UCSD-AML1 (cell line): ENCODE data around the gene CNTNAP2.

Experiments used
- DNase-seq: peaks from one replicate; lab custom pipeline; 2025; ENCODE audit not compliant: unreplicated experiment; lab: John Stamatoyannopoulos, UW

The CNTNAP2 gene

GRCh38 chr7:146414373-146414772 is 297.8 kb downstream of the CNTNAP2 start:
- no peak for DNase-seq

DNA sequence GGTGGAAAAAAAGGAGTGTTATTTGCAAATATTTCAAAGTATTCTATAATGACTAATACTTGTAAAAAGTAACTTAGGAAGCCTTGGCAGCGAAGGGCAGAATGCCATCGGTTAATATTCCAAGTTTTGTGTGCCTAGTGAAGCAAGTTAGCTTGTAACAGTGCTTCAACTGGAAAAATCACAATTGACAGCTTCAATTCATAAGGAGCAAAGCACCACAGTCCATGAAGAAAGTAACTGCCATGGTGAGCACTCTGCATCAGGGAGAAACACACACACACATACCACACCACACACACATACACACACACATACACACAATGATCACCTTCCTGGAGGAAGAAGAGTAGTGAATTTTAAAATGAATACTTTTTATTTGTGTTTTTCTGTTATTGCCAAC is 298.3 kb downstream of the CNTNAP2 start:
- no peak for DNase-seq

GRCh38 chr7:146417176-146417575 is 300.6 kb downstream of the CNTNAP2 start:
- DNase-seq: no peak

GRCh38 chr7:146423446-146423845 is 306.8 kb downstream of the CNTNAP2 start:
- no peak for DNase-seq

DNA sequence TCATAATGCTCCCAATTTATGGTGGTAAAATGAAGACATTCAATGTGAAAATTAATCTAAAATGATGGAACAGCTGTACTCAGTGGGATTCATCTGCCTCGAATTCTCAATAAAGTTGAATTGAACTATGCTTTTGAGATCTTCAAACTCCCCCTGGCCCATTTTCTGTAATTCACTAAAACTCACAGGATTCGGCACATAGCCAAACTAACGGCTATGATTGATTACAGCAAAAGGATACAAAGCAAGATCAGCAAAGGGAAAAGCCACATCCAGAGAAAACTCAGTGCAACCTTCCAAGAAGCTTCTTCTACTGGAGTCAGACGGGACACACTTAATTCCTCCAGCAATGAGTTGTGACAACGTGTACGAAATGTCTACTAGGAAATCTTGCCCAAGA is 307.5 kb downstream of the CNTNAP2 start:
- DNase-seq: no peak

- no peak for DNase-seq
Observed at GRCh38 chr7:146433501-146433900, 316.9 kb downstream of the CNTNAP2 start.

DNA sequence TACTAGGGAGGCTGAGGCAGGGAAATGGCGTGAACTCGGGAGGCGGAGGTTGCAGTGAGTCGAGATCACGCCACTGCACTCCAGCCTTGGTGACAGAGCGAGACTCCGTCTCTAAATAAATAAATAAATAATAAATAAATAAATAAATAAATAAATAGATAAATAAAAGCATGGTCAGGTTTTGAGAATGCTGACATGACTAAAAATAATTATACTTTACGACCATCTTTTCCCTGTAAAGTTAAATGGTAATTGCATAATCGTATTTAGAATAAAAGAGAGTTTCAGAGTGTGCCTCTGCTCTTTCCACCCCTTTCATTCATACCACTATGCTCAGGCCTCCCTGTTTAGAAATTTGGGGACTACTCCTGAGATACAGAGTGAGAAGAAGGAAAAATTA is 326.5 kb downstream of the CNTNAP2 start:
- DNase-seq: no peak

DNA sequence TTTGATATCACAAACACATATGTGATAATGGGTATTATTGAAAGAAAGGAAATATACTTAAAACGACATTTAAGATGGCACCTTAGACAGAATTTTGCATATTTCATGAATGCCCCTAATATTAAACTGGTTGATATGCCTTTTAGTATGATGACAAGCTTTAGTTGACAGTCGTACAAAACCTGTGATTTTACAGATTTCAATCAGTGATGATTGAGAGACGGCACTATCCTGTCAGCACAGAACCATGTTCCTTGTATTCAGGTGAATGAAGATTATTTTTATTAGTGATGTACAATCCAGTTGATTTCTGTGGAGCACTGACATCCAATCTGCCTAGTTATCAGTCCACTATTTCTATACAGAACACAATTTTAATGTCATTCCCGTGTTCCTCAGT is 333.0 kb downstream of the CNTNAP2 start:
- no peak for DNase-seq

DNA sequence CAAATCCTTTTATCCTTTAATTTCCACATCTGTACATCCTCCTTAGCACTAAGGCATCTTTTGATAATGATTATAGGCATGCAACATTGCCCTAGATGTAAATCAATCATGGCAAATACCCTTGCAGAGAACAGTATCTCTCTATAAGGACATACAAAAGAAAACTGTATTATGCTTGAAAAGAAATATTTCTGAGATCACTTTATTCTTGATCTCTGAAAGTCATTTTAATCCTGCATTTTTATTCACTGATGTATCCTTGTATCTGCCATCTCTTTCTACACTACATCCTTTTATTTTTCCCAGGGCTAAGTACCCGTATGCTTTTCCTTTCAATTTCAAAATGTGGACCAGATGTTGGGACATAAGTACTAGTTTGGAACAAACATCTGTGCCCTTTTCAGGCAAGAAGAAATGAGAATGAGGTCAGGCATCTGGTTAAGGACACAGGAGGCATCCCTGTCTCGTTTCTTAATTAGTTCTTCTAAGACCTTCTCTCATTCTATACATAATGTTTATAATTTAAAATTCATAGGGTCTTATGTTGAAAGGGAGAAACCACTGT is 338.6 kb downstream of the CNTNAP2 start:
- DNase-seq: no peak

GRCh38 chr7:146479040-146479439 is 362.4 kb downstream of the CNTNAP2 start:
- DNase-seq: no peak

DNA sequence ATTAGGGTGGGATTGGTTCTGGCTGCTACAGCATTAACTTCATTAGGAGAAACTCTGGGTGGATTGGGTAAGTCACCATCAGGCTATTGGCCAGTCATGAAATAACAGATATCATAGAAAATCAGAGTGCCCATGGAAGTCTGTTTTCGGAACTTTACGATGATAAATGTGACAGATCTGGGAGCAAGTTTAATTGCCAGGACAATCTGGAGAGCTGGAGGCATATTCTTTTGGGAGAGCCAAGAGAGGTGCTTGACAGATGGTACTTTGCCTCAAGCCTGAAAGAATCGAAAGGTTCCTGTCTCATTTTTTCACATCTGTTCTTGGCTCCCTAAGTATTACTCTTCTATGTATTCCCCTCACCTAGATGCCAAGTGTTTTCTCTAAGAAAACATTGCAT is 369.9 kb downstream of the CNTNAP2 start:
- no peak for DNase-seq

- no peak for DNase-seq
Observed at GRCh38 chr7:146492017-146492416, 375.4 kb downstream of the CNTNAP2 start.

- no peak for DNase-seq
Observed at GRCh38 chr7:146494952-146495596, 378.5 kb downstream of the CNTNAP2 start.

DNA sequence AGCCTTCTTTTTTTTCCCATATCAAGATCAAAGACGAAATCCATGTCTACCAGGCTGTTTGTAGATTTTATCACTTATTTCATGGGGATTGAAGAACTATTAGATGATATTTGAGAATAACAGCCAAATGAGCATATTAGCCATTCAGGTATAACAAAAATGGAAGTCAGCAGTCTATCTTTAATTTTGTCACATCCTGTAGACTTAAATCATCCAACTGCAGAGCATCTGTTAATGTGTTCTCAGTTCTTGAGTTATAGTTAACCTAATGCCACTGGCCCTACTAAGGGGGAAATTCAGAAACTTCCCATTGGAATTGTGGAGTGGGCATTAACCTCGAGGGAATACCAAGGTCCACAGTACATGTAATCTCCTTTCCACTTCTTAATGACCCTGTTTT is 380.1 kb downstream of the CNTNAP2 start:
- no peak for DNase-seq

- DNase-seq: no peak
Observed at GRCh38 chr7:146499970-146500369, 383.4 kb downstream of the CNTNAP2 start.

DNA sequence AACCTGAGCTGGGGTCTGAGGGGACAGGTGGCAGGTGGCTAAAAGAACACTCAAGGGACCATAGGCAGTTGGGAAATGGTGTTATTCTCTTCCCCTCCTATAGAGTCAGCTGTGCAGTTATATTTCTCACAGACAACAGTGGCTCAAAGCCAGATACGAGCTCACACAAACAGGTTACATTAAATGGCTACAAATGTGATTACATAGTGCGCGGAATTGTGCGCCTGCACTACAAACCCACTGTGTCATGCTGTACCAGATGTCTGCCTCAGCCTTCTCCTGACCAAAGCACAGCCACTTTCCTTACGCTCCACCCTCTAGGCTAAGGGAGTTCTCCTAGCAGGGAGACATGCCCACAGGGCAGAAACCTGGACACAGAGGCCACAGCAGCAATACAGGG is 387.2 kb downstream of the CNTNAP2 start:
- DNase-seq: no peak

DNA sequence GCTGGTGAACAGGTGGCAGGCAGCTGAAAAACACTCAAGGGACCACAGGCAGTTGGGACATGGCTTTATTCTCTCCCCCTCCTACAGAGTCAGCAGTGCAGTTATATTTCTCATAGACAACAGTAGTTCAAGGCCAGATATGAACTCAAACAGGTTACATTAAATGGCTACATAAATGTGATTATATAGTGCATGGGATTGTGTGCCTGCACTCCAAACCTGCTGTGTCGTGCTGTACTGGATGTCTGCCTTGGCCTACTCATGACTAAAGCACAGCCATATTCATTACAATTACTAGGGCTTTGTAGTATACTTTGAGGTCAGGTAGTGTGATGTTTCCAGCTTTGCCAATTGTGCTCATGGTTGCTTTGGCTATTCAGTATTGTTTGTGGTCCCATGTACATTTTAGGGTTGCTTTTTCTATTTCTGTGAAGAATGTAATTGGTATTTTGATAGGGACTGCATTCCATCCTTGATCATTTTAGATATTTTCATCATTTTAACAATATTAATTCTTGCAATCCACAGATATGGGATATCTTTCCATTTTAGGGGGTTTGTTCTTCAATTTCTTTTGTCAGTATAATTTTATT is 393.6 kb downstream of the CNTNAP2 start:
- DNase-seq: no peak

GRCh38 chr7:146514304-146514703 is 397.7 kb downstream of the CNTNAP2 start:
- DNase-seq: no peak

GRCh38 chr7:146528581-146528980 is 412.0 kb downstream of the CNTNAP2 start:
- DNase-seq: no peak

DNA sequence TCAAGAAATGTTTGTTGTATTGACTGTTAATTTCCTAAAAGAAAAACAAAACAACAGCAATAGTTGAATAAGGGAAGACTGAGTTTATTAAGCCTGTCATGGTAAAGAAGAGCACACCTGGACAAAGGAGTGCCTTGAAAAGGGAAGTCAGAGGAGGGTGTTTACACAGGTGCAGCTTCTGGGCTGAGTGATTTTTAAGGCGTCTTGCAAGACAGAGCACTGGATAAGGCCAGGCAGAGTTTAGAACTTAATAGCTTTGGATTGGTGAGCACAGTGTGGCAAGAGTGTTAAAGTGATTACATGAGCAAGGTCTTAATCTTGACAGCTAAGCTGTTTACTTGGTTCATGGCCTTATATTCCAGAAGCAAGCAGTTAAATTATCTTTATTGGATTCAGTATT is 423.2 kb downstream of the CNTNAP2 start:
- no peak for DNase-seq

GRCh38 chr7:146542101-146542500 is 425.5 kb downstream of the CNTNAP2 start:
- DNase-seq: no peak

DNA sequence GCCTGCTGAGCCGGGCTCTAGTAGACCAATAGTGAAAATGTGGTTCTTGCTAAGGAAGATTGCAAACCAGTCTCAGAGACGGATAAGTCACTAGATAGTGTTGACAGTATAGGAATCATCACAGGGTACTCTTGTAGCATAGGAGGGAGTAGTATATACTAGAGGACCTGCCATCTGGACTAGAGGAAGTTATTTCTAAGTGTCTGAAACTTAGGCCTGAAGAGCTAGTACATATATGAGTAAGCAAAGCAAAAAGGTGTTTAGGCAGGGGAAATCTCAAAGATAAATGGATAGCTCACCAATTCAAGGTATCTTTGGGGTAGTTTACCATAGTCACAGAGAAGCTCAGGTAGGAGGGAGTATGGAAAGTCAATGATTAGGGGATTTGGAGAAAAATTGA is 428.1 kb downstream of the CNTNAP2 start:
- DNase-seq: no peak

DNA sequence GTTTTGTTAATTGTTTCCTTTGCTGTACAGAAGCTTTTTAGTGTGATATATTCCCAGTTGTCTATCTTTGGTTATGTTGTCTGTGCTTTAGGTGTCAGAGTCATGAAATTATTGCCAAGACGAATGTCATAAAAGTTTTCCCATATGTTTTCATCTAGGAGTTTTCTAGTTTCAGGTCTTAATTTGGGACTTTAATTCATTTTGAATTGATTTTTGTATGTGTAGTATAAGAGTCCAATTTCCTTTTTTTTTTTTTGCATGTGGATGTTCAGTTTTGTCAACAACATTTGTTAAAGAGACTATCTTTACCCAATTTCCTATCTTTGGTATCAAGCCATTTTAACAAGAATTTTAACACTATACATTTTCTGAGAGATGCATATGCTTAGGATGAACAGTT is 432.2 kb downstream of the CNTNAP2 start:
- no peak for DNase-seq
